GM18858 (cell line): Measurements from ENCODE around the gene CHL1.
A peak's percentile ranks its signal among the peaks of the same experiment; 100 is the strongest.

Experiments used
- ATAC-seq: cut with Tn5 transposase; IDR thresholded peaks from one replicate; pipeline ENCODE4 v1.9.1; 2021; ENCODE audit not compliant: unreplicated experiment

CHL1 gene

DNA sequence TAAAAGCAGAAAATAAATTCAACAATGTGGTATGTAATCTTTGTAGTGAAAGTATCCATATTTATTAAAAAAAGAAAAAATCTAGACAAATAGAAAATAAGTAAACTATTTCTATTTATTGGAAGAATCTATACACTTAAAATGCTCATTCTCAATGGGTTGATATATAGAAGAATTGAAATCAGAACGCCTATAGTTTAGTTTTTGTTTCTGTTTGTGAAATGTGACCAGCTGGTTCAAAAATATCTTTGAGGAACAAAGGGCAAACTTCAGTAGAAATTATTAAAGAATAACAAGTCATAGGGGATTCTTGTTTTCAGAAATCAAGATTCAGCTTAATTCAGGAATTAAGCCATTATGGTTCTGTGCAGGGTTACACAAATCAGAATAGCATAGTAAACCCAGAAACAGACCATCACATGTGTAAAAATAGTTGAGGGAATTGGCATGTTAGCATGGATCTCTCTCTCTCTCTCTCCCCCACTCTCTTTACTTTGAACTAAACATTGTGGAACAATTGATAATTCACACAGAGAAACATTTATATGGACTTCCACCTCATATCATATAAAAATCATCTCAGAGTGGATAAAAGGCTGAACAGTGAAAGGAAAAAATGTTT is 134.0 kb downstream of the CHL1 start:
- ATAC-seq, result no peak

DNA sequence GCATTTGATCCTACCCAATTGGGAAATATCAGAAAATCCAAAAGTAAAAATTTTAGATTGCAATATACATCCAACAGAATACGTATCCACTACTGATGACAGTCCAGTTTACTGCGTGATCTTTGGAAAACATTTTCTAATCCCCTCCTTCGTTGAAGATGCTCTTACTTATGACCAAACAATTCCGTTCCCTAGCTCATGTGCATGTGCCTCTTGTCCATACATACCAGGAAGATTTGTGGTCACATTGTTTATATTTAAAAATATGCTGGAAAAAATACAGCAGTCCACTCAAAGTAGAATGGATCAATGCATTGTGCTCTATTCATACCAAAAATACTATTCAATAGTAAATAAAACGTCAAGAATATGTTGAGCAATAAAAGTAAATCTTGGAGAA is 135.3 kb downstream of the CHL1 start:
- ATAC-seq, result no peak

DNA sequence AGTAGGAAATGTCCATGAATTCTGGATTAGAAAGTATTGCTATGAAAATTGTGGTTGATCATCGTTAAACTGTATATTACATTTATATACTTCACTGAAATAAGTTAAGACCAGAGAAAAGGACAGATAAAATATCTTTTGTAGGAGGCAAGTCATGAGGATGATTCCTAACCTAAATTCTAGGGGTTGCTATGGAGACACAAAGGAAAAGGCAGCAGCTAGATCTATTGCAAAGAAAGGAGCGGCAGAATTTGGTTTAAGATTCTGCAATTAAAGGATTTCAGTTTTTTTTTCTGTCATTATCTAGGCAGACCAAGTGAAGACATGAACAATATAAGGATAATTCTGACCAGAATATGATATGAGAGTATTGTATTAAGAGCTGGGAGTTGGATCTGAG is 136.1 kb downstream of the CHL1 start:
- ATAC-seq, result no peak

DNA sequence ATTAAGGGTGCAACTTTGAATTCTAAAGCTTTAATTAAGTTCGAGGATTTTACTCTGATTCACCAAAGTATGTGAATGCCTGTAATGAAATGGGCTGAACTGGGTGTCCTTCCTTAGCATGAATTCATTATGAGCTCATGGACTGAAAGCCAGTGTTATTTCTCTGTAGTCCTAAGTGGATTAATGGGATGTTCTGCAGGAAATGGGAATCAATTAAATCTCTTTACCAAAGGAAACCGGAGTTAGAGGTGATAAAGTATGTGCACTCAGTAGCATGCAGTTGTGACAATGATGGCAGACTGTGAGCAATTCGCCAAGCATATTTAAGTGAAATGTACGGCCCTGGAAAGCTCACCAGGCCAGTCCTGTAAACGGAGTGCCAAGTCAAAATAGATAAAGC is 138.7 kb downstream of the CHL1 start:
- ATAC-seq, result no peak

DNA sequence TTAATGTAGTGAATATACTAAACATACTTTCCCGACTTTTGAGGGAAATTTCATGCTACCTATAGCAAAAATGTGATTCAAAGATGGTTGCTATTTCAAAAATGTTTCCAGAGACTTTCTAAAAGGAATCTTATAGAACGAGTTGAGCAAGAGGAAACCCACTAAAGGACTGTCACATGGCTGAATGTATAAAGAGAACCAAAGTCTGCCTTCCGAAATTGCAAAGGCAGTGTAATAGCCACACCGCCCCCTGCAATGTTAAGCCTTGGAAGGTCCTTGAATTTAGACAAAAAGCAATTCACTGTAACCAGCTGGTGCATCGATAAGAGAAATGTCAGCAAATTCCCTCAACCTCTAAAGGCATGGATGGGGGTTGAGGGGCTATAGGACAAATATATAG is 142.8 kb downstream of the CHL1 start:
- ATAC-seq, result no peak

DNA sequence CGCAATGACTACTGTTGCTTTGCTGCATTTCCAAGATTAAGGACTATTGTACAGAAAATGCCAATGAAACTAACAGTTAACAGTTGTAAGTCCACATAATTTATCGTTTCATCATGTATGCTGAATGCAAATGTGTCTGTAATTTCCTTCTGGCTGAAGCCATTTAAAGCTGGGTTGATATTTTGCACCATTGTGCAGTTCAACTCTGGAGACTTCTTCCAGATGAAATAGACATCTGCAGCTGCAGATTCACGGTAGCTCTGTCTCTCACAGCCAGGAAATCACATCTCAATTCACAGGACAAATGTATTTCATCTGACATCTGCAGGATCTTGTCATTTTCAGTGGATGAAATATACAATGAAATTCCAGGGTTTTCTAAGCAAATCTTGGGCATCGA is 145.4 kb downstream of the CHL1 start:
- no peak for ATAC-seq

DNA sequence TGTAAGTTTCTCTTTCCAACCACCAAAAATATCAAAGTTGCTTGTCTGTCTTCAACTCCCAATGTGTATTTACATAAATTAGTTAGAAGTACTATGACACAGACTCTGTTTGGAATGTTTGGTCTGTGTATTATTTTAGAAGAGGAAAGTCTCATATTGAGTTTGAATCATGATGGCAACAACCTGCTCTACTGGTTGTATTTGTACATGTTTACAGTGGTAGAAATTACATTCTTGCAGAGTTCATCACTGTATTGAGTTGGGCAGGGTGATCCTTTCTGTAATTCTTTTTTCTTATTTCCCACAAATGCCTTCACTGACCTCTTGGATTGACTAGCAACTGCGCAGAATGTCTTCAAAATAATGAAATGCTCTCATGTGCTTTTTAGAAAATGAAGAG is 149.6 kb downstream of the CHL1 start:
- no peak for ATAC-seq

DNA sequence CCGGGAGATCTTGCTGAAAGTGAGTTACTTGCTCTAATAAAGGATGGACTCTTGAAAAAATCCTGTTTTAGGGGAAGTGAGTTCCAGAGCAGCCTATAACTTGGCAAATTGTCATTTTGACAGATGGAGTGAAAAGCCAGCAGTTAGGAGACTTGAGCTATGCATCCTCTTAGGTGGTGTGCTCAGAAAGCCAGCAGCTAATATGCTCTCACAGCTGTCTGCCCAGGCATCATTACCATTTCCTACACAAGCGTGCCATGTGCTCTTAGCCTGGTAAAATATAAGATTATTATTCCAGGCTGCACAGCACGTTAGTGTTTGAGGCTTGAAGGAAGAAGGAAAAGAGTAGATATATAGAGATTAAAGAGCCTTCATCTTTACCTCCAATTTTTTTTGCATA is 151.0 kb downstream of the CHL1 start:
- no peak for ATAC-seq

DNA sequence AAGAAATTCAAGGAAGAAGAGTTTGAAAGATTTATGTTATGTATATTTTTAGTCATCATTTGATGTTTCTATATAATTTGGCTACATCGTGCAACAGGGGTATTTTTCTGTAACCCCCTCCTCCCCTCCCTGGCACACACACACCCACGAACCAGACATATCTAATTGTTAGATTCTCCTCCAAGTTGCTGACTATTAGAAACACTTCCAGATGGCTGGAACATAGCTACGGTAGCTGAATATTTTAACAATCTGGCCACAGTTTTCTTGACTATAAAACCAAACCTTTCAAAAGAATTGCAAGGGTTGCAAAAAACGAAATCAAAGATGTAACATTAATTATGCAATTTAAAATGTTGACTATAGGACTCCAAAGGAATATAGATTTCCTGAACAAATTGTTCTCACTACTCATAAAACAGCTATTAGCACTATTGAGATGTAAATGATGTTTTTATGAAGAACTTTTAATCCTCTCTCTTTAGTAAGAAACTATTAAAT is 154.4 kb downstream of the CHL1 start:
- no peak for ATAC-seq

DNA sequence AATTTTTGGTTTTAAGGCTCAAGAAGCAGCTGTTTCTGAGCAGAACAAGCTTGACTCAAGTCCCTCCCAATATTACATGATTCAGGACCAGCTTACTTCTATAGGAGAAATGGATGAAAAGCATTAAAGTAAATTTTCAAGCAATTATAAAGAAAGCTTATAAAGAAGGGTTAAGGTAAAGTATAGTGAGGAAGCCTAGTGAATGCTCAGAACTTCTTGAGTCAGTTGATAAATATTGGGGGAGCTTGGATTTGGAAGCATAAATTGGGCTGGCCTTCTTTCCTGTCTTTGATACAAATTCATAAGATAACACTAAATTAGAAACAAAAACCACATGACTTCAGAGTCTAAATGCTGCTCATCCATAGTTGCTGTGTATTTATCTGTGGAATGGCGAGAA is 156.0 kb downstream of the CHL1 start:
- ATAC-seq, result no peak

DNA sequence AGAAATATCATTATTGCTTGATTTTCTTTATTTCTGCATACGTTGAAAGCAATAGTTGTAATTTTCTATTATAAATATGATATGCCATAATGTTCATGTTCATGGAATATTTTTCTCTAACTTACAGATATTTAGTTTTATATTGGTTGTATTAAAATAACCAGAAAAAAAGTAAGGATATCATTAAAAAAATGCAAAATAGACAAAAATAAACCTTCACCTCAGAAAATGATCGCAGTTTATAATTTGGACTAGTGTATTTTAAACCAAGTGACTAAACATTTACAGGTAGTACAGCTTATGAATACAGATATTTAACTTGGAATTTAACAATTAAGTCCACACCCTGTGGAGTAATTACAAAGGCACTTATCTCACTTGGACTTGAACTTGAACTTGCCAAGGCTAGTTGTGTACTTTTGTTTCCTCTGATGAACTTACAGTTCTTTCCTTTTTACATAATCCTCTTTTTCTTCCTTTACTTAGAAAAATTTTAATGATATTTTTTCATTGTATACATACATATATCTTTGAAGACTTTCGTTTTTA is 156.7 kb downstream of the CHL1 start:
- ATAC-seq, result no peak

DNA sequence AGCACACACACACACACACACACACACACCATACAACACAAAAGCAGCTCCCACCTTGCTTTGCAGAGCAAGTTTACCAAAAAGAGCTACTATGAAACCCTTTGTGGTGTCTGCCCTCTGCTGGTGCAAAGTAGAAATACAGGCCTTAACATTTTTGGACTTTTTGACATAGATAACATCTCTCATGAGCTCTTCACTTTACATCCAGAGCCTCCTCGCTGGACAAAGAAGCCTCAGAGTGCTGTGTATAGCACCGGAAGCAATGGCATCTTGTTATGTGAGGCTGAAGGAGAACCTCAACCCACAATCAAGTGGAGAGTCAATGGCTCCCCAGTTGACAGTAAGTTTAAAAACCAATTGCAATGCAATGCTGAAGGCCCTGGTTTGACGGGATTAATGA is 157.9 kb downstream of the CHL1 start:
- ATAC-seq, result peak; percentile 80

DNA sequence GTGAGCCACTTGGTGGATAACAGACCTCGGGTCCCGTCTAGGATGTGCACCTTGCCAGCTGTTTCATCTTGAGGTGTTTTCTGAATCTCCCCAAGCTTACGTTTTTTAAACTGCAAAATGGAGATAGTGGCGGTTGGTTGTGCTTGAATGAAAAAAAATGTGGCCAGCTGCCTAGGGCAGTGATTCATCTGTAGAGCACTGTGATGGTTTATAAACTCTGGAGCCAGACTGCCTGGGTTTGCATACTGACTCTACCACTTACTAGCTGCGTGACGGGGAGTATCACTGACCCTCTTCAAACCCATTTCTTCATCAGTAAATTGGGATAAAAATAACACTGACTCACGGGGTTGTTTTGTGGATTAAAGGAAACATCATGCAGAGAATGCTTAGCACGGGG is 159.1 kb downstream of the CHL1 start:
- ATAC-seq, result peak; percentile 27

DNA sequence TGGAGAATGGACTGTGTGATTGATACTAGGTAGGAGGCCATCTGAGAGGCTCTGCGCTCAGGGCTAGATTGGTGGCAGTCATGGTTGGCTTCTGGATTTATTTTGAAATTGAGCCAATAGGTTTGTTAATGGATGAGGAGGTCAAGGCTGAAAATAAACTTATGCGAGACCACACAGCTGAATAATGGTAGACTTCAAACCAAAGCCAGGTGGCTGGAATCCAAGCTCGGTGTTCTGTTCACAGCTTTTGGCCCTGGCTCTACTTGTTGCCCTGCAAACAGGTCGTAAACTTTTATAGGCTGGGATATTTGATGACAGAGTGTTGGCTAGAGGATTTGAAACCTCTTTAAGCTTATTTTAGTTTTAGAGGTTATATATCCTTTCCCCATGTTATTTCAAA is 160.4 kb downstream of the CHL1 start:
- ATAC-seq, result no peak

DNA sequence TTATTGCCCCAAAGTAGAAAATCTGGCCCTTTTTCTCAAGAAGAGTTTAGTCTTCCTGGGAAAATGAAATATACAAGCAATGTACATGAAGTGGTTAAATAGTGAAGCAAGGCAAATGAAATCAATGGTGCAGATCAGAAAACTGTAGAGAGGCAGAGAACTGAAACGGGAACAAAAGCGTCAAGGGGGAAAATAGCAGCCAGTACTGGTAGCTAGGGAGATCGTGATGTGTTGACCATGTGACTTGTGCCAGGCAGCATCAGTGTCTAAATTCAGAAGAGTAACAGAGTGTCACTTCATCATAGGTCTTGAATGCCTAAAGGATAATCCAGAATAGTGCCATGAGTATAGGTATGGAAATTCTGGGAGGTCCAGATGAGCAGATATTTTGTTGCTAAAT is 163.1 kb downstream of the CHL1 start:
- peak; percentile 83 for ATAC-seq

DNA sequence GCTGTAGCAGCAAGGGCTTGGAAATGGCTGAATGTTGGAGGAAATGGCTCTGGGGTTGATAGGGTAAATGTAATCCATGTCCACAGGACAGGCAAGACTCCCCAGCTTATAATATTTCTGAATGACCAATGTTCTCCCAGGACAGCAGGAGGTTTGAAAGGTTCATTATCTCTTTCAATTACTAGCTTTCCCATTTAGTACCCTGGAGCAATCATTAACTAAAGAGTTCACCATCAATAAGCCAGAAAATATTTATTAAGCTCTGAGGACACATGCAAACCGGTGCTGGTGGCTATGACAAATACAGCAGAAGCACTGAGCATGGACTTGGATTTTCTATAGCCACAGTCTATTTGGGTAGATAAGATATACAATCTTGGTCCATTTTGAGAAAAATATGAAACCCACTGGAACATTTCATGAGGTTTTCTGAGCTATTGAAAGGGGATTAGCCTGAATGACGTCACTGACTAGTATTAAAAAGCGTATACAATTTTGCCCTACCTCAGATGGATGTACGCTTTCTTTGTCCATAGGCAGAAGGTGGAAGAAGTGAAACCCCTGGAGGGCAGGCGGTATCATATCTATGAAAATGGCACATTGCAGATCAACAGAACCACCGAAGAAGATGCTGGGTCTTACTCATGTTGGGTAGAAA is 166.2 kb downstream of the CHL1 start:
- ATAC-seq, result no peak

DNA sequence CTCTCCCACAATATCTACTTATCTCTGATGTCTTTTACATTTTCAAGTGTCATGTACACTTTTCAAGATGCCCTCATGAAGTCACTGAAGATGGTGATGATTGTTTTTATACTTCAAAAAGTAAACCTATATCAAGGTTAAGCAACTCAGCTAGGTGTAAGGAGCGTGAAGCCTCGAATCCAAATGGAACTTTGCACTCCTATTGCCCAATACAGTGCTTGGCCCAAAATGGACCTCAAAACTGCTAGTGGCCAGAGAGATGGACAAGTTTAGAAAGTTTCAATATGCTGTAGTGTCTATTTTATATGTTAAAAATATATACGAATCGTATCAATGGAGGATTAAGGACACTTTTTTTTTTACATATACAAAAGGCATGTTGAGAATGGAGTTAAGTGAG is 167.7 kb downstream of the CHL1 start:
- no peak for ATAC-seq

DNA sequence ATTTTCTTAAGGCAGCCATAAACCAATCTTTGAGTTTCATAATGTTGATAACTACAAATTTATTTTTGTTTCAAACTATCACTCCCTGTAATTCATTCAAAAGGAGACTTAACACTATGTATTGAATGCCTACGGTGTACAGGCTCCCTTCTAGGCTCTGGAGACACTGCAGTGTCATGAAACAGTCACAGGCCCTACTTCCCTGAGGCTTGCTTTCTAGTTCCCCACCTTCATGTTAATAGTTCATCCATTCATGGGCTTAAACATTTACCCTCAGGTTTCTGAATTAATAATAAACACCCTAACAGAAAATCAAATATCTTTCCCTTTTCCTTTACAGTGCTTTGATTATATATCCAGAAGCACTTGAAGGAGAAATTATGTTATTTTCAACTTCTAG is 168.7 kb downstream of the CHL1 start:
- peak; percentile 63 for ATAC-seq

DNA sequence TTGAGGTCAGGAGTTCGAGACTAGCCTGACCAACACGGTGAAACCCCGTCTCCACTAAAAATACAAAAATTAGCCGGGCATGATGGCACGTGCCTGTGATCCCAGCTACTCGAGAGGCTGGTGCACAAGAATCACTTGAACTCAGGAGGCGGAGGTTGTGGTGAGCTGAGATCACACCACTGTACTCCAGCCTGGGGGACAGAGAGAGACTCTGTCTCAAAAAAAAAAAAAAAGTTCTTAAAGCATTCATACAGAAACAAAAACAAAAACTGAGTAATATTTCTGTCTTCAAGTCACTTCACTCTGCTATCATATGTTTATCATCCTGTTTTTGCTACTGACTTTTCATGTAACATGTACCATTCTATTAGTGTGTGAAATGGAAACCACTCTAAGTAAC is 169.7 kb downstream of the CHL1 start:
- peak; percentile 40 for ATAC-seq

DNA sequence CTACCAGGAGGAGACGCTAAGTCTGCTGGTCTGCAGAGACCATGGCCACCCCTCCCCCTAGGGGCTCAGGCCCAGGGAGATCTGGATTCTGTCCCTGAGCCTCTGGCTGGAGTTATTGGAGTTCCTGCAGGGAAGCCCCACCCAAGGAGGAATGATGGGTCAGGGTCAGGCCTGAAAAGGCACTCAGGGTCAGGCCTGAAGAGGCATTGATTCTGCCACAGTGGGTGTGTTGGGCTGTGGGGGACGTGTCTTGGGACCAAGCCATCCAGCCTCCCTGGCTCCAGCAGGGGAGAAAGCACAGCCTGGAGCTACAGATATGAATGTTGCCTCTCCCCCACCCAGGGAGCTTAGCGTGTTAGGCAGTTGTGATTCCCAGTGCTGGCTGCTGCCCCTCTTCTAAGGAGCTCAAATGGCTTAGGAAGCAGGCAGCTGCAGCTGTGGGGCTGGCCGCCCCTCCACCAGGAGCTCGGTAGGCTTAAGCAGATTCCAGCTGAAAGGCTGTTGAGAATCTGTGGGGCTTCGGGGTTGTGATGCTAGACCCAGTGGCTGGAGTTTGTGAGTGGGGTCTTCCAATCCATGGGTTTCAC is 176.7 kb downstream of the CHL1 start:
- ATAC-seq, result no peak

DNA sequence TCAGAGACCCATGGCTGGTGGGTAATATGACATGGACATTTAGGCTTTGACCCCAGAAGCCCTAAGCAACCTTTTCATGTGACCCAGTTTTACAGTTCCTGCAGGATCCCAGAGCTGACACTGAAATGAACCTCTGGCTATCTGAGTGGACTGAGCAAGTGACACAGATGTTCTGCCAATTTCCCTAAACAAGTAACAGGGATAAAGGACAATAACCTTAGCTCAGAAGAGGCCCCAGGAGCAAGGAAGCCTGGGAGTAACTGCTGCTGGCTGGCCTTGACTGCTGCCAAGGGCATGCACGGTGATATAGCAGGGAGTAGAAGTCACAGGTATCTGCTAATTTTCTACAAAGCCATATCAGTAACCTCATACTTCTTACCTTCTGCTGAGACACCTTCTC is 177.9 kb downstream of the CHL1 start:
- no peak for ATAC-seq

DNA sequence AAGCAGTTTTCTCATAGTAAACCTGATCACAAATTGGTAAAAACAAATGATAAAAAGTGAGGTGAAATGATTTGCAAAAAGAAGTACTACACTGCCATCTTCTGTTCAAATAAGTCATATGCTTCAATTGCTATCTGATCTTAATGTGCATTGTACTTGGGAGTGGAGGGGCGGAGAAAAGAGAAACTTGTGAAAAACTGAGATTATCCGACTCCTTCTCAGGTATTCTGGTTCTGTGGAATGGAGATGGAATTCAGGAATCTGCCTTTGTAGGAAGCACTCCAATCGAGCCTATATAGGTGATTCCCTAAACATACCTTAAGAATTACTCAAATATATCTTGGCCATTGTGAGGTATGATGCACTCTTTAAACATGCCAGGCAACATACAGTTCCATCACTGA is 180.6 kb downstream of the CHL1 start:
- peak; percentile 56 for ATAC-seq
